GM18517 (cell line): Measurements from ENCODE around the gene KRTAP10-9.
"Not testable (repeated sequence)": the region's sequence is repeated elsewhere in the genome, so short reads cannot be mapped to it uniquely, and the experiment has no call there.

Experiments used
- ATAC-seq: cut with Tn5 transposase; IDR thresholded peaks from one replicate; pipeline ENCODE4 v1.9.1; 2021; ENCODE audit warnings: mild to moderate bottlenecking, moderate library complexity; ENCODE audit not compliant: unreplicated experiment

Gene KRTAP10-9

GRCh38 chr21:44637851-44638348 is 11.0 kb downstream of the KRTAP10-9 start:
- not testable (repeated sequence) for ATAC-seq

DNA sequence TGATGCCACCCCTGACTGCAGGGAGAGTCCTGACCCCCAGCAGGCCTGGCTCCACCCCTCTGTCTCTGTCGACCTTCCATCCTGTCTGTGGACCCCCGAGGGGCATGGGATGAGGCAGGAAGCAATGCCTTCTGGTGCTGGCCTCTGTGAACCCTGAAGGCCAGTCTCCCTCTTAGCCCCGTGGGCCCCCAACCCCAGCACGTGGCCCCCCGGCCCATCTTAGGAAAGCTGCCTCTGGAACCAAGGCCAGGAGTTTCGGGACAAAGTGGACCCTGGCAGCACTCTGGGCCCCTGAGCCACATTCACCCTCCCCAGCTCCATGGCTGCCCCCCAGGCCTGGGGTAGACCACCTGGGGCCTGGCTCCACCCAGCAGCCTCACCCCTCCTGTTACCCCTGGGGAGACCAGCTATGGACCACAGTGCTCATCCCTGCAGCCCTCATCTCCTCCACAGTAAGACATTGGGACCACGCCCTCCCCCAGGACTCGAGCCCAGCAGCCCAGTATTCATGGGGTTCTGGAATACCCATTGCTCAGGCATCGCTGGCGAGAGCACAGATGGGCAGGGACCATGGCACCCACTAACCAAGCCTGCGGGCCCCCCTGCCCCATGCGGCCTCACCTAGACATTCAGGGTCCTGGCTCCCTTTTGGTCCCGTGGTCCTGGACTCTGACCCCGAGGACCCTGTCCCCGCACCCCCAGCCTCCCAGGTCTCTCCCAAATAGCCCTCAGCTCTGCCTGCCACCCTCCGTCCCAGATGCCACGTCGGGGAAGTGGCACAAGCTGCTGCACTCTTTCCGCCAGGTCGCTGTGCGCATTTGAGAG is 11.8 kb downstream of the KRTAP10-9 start:
- ATAC-seq, result not testable (repeated sequence)

DNA sequence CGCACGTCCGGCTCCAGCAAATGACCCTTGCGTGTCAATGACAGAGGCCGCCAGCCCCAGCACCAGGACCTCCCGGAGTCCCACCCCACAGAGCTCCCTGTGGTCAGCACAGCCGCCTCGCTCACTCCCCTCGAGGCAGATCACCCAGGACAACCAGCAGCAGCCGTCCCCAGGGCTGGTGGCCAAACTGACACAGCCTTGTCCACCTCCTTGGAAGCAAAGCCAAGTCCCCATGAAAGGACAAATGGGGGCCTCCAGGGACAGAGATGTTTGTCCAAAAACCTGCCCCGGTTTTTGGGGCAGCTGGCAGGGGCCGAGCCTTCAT is 12.4 kb downstream of the KRTAP10-9 start:
- no peak for ATAC-seq

DNA sequence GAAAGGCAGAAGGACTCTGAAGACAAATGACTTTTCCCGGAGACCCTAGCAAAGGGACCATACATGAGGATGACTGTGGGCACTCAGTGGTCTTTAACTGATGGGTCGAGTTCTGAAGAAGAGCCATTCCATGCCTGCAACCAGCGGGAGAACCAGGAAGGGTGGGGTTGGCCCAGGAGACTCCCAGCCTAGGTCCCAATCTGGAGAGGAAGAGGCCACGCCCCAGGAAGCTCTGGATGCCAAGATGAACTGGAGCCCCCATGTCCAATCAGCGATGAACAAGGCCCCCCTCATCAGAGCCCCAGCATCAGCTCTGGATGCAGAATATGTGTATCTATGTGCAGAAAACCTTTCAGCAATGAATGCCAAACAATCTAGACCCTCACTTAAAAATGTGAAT is 13.9 kb downstream of the KRTAP10-9 start:
- ATAC-seq, result no peak

DNA sequence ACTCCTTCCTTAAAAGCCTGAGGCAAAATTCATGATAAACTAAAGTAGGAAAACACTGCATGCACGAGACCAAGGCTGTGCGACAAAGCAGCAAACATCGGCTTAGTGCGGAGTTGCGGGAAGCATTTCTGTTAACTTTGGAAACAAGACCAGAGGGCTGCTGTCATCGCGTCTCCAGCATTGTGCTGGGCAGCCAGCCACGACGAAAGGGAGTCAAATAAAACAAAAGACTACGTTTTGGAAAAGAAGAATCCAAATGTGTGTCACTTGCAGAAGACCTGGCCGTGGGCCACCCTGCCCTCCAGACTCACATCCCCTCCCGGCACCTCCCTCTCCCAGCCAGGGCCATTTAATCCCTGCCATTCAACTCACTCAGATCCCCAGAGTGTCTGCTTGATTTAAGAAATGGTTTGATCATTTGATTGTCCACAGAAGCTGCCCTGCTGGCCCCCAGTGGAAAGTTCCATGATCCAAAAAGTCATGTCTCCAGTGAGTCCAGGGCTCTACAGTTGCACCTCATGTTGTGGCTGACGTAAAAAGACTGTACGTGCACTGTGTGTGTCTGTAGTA is 16.9 kb downstream of the KRTAP10-9 start:
- ATAC-seq, result no peak

DNA sequence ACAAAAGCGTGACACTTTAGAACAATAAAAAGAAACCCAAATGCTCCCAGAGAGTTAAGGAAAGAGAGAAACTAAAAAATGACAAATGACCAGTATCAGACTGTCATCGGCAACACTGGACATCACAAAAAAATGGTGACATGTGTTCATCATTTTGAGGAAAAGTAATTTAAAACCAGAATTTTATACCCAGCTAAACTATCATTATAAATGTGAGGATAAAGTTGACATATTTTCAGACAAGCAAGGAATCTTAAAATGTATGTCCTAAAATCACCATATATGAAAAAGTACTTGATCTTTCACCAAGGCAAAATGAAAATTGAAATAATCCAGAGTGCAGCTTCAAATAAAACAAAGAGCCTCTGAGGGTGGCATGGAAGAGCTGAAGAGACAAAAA is 18.0 kb downstream of the KRTAP10-9 start:
- no peak for ATAC-seq

GRCh38 chr21:44646366-44647221 is 19.7 kb downstream of the KRTAP10-9 start, which contains the start of gene KRTAP10-11:
Gene KRTAP10-11, plus strand, starts transcription at chr21:44646414. Its CDS starts 45 bp downstream, at chr21:44646459.
- not testable (repeated sequence) for ATAC-seq

DNA sequence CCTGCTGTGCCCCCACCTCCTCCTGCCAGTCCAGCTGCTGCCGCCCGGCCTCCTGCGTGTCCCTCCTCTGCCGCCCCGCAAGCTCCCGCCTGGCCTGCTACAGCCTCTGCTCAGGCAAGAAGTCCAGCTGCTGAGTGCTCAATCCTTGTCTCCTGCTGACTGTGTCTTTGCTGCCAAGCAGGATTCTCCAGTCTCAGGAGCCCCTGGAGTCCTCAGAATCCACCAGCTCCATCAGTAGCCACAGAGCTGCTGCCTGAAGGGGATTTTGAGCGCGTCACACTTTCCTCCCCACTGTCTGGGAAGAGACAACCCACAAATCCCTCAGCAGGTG is 20.3 kb downstream of the KRTAP10-9 start:
- no peak for ATAC-seq

DNA sequence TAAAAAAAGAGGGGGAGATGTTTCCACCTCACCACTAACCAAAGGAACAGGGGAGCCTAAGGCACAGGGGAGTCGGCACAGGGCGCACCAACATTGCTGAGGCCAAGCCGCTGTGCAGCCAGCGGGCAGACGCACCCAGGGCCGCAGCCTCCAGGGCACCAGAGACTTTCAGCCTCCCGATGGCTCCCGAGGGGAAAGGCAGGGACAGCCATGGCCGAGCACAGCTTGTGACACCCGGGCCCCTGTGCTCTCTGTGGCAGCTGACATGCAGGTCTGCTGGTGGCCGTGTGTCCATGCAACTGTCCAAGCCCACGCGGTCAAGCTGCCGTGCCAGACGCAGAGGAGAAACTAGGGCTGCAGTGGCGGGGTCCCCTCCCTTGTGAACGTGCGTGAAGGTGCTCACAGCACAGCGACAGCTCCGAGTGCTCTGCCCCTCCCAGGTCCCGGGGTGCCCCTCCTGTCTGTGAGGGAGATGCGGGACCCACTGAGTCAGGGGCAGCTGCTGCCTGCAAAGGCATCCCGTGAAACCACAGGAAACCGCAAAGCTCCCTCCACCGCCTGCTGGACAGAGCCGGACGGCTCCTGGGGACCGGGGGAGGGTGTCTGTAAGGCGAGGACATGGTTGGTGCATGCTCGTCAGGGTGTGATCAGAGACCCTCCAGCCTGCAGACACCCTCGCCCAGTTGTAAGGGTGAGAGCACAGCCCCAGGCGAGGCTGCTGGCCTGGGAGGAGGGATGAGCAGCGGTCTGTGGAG is 21.8 kb downstream of the KRTAP10-9 start:
- ATAC-seq, result no peak

GRCh38 chr21:44649521-44650100 is 22.7 kb downstream of the KRTAP10-9 start:
- ATAC-seq, result no peak

GRCh38 chr21:44650265-44650972 is 23.5 kb downstream of the KRTAP10-9 start:
- ATAC-seq, result no peak

DNA sequence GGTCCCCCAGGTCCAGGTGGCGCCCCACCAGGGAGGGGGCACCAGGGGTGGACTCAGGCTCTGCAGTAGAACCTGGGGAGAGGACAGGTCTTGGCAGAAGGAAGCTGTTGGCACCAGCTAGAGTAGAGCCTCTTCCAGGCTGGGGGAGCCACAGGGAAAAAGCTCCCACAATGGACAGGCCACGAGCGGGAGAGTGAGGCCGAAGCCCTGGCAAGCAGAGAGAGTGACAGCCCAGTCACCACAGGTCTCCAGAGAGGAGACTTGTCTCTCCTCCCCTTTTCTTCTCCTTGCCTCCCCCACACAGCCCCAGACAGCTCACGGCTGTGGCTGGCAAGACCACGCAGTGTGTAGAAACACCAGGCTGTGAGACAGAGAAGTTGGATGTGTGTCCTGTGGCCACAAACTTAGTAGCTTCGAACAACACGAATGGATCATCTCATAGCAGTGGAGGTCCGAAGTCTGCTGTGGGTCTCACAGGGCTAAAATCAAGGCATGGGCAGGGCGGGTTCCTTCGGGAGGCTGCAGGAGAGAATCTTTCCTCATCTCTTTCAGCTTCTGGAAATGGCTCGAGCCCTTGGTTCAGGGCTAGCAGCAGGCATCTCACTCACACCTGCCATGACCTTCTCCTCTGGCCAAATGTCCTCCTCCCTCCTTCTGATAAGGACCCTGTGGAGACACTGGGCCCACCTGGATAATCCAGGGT is 24.2 kb downstream of the KRTAP10-9 start:
- ATAC-seq, result no peak

DNA sequence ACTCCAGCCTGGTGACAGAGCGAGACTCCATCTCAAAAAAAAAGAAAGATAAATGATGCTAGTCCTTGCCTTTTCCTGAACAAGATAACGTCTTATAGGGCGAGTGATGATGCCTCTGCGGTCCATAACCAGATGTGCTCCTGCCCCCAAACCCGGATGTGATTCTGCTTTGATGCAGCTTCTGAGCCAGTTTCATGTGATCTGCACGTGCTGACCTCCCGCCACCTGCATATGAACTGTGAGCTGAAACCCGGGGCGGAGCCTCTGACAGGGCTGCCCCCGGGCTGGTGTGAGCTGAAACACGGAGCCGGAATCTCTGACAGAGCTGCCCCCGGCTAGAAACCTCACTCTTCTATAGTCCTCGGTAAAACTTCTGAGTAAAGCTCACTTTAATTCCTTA is 26.2 kb downstream of the KRTAP10-9 start:
- no peak for ATAC-seq

DNA sequence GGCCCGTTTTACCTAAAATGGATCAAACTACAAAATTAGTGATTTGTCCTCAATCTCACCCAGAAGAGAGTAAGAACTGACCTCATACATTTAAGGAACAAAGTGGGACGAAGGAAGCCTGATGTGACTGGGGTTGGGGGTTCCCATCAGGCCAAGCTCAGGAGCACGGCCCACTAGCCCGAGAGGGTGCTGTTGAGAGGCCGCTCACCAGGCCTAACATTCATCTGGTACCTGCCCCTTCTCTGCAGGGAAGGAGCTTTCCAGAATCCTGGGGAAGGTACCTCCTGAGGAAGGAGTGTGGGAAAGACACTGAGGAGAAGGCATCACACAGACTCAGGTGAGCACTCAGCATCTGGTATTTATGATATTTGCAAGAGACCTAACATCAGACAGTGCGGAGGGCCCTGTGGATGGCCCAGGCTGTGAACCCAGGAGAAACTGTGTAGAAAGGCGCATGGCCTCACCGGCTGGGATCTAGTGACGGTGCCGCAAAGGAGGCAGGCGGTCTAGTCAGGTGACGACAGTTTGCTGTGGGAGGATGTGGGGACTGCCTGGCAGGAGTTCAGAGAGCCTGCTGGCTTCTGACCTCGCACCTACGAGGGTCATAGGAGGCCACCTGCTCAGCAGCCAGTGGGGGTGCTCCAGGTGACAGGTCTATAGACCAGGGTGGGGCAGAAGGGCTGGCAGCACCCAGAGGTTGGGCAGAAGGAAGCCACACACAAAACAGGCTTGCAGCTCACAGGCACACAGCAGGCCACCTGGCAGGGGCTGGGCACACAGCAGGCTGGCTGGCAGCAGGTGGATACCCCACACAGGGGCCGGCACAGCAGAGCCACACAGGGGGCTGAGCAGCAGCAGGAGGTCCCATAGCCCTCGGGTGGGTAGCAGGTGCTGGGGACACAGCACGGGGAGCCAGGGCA is 27.0 kb downstream of the KRTAP10-9 start:
- no peak for ATAC-seq

DNA sequence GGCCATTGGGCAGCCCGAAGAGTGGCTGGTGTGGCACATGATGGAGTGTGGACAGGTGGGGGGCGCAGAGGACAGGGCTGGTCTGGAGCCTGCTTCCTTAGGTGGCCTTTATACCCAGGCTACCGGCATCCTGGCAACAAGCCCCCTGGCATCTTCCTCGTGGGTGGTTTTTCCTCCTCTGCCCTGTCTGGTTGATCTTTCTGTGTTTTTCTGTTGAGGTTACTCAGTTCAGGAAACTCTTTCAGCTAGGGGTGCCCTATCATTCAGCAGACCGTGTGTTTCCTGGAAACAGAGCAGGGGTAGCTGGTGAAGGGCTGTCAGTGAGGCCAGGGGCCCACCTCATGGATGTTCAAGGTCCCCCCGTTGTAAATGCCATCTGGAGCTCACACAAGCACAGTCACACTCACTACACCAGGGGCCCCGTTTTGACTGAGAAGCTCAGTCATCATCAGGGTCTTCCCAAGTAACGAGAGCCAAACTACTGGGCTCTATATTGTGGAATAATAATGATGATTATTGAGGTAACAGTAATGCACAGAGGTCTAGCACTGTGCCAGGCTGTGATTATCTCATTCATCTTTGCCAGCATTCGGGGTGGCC is 27.8 kb downstream of the KRTAP10-9 start, which contains the start of gene KRTAP12-4:
Gene KRTAP12-4, minus strand, starts transcription at position 84 of the 600 bp plus-strand sequence. Its CDS starts 45 bp downstream, at position 39.
- no peak for ATAC-seq

DNA sequence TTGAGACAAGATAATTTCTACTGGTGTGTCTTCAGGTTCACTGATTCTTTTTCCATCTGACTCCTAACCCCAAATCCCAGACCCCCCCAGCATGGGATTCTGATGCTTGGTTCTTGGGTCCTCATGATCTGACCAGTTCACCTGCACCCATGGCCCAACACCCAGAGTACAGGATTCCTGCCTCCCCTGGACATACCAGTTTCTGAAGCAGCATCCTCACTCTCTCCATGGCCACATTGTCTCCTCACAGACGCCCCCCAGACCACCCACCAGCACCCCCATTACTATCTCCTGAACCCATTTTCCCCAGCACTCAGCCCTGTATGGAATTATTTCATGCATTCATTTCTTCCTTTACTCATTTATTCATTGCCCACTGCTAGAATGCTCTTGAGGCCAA is 30.0 kb downstream of the KRTAP10-9 start:
- no peak for ATAC-seq

DNA sequence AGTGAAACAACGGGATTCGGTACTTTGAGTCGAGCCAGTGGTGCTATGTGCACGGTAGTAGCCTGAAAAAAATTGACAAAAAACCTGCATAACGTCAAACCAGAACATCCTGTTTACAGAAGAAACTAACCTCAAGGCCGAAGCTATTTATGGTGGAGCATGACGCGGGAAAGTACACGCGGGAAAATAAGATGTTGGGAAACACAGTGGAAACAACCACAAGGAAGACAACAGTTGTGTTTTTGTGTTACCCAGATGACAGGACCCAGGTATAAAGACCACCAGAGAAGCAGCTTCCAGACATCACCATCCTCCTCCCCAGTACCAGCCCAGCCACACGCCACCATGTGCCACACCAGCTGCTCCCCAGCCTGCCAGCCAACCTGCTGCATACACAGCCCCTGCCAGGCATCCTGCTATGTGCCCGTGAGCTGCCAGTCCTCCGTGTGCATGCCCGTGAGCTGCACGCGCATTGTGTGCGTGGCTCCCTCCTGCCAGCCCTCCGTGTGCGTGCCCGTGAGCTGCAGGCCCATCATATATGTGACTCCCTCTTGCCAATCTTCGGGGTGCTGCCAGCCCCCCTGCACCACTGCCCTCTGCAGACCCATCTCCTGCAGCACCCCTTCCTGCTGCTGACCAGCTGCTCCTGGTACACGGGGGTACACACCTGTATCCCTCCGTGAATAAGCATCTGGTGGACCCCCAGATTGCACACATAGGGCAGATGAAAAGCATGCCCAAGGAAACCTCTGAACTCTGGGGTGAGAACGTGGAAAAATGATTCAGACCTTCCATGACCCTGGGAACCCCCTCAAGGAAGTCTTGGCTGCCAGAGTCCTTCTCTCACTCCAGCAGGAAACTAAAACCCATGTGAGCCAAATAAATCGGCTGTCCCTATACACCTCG is 31.0 kb downstream of the KRTAP10-9 start, which contains the start of gene KRTAP12-3:
Gene KRTAP12-3, plus strand, starts transcription at position 298 of the 906 bp plus-strand sequence. Its CDS starts 48 bp downstream, at position 346.
- ATAC-seq, result no peak
